HepG2 (cell line): ENCODE results near the gene SCMH1. TPM values are rescaled to one million over a fixed set of nuclear protein-coding genes. Genes with fewer than 3 reads are reported as not detected.

Experiments
- ATAC-seq: fragments of 200-7000 bp; cut with Tn5 transposase; 3 replicates; pipeline ENCODE4 v1.9.1; 2020; ENCODE audit warnings: mild to moderate bottlenecking, moderate library complexity
- BruUV-seq: library from RNA; stranded (reverse); fragments of 400-500 nt; replicated peaks from 2 replicates; lab custom pipeline; 2021; lab: Mats Ljungman, UMichigan
- CTCF ChIA-PET: fragments of 300-600 bp; formaldehyde crosslinking; extraction: SDS; loops from one replicate; lab custom pipeline; 2021; ENCODE audit warnings: low total read pairs, inconsistent platforms, low intra/inter-chr PET ratio; lab: Yijun Ruan, JAX
- POLR2A ChIA-PET: fragments of 350-600 bp; sonication (Branson Sonifier 250); formaldehyde crosslinking; loops from one replicate; lab custom pipeline; 2020; ENCODE audit warnings: antibody characterized with exemption, inconsistent platforms; lab: Yijun Ruan, JAX
- DNase-seq: peaks from one replicate; pipeline ENCODE4 v3.0.0-alpha.2; 2015; ENCODE audit warnings: low spot score
- FAIRE-seq: peaks from 3 replicates; lab custom pipeline; 2011; peaks lifted over from hg19 to GRCh38; lab: Jason Lieb, UNC
- H2AFZ ChIP-seq: one replicate; pipeline ENCODE4 v1.6.1; 2011; ENCODE audit warnings: low read length, inconsistent platforms
- H3K27ac ChIP-seq: fragments of 300-600 bp; 3 replicates; pipeline ENCODE4 v1.8.0; 2011; ENCODE audit warnings: mixed run types, mild to moderate bottlenecking, mixed read lengths, low read length, inconsistent platforms; ENCODE audit not compliant: insufficient read depth; ENCODE audit errors: extremely low read length
- H3K27me3 ChIP-seq, 2 experiments: fragments of 200-600 bp in 1 of 2; 2 replicates in 1 of 2; 3 replicates in 1 of 2; pipeline versions ENCODE4 v1.6.0 to v1.8.0; 2011; ENCODE audit warnings: low read length in 2 of 2, mild to moderate bottlenecking in 2 of 2, moderate library complexity in 2 of 2, inconsistent platforms in 1 of 2; ENCODE audit not compliant: insufficient read depth in 2 of 2, control insufficient read depth in 1 of 2
- H3K36me3 ChIP-seq, 2 experiments: fragments of 200-600 bp in 1 of 2; replicated peaks in 1 of 2; 2 replicates in 1 of 2; 3 replicates in 1 of 2; pipeline versions ENCODE4 v1.5.1 to v1.8.0; 2011; ENCODE audit warnings: low read length in 2 of 2, inconsistent platforms in 1 of 2; ENCODE audit not compliant: insufficient read depth in 2 of 2, control insufficient read depth in 1 of 2
- H3K4me1 ChIP-seq: 2 replicates; pipeline ENCODE4 v1.5.1; 2012; ENCODE audit warnings: low read length, inconsistent platforms; ENCODE audit not compliant: insufficient read depth
- H3K4me2 ChIP-seq: 2 replicates; pipeline ENCODE4 v1.6.0; 2011; ENCODE audit warnings: low read depth, low read length, inconsistent platforms
- H3K4me3 ChIP-seq, 3 experiments: fragments of 200-600 bp in 1 of 3; sonication (generic), shearing (Covaris generic) in 1 of 3; replicated peaks in 1 of 3; 2 replicates each; pipeline ENCODE4 v1.5.1; 2011 to 2016; ENCODE audit warnings: low read length in 3 of 3, inconsistent platforms in 2 of 3, low read depth in 2 of 3, mild to moderate bottlenecking in 2 of 3, control low read depth in 1 of 3, mixed read lengths in 1 of 3; ENCODE audit not compliant: insufficient read depth in 1 of 3
- H3K79me2 ChIP-seq: one replicate; pipeline ENCODE4 v1.6.1; 2011; ENCODE audit warnings: low read length, inconsistent platforms; ENCODE audit not compliant: insufficient read depth
- H3K9ac ChIP-seq: 2 replicates; pipeline ENCODE4 v1.6.0; 2011; ENCODE audit warnings: mild to moderate bottlenecking, low read depth, low read length, inconsistent platforms; ENCODE audit not compliant: insufficient read depth
- H3K9me3 ChIP-seq: 2 replicates; pipeline ENCODE4 v1.5.1; 2012; ENCODE audit warnings: mild to moderate bottlenecking, low read length
- H4K20me1 ChIP-seq: 2 replicates; pipeline ENCODE4 v1.6.0; 2011; ENCODE audit warnings: inconsistent platforms, mild to moderate bottlenecking, low read length, moderate library complexity; ENCODE audit not compliant: insufficient read depth
- MLLT10 ChIP-seq: sonication (generic); formaldehyde crosslinking; IDR thresholded peaks from 2 replicates; pipeline ENCODE4 v1.4.0; 2020; ENCODE audit warnings: missing genetic modification reagents
- PAWR ChIP-seq: sonication (generic); formaldehyde crosslinking; IDR thresholded peaks from 2 replicates; pipeline ENCODE4 v1.4.0; 2020; ENCODE audit warnings: missing genetic modification reagents, mild to moderate bottlenecking, borderline replicate concordance
- SIX4 ChIP-seq: sonication (generic); formaldehyde crosslinking; IDR thresholded peaks from 2 replicates; pipeline ENCODE4 v1.4.0; 2020; ENCODE audit warnings: missing genetic modification reagents
- YEATS4 ChIP-seq: sonication (generic); formaldehyde crosslinking; IDR thresholded peaks from 2 replicates; pipeline ENCODE4 v1.4.0; 2020; ENCODE audit warnings: missing genetic modification reagents, borderline replicate concordance
- ZNF317 ChIP-seq: sonication (generic); formaldehyde crosslinking; IDR thresholded peaks from 2 replicates; pipeline ENCODE4 v1.5.0; 2020; ENCODE audit warnings: mild to moderate bottlenecking, missing genetic modification reagents
- ZNF615 ChIP-seq: sonication (generic); formaldehyde crosslinking; IDR thresholded peaks from 2 replicates; pipeline ENCODE4 v1.5.0; 2020; ENCODE audit warnings: mild to moderate bottlenecking, missing genetic modification reagents, borderline replicate concordance
- WGBS: methylation state at CpG from one replicate; pipeline ENCODE4 v1.1.6; 2017; ENCODE audit warnings: low lambda C conversion rate; 5-methylcytosine and 5-hydroxymethylcytosine counted together
- in situ Hi-C: cut with HindIII; loops from 2 replicates; pipeline ENCODE4 v1.10.0; 2017; ENCODE audit warnings: low pct_unique_long_range_greater_than_20kb; ENCODE audit not compliant: extremely low pct_ligation_motif_present
- intact Hi-C: fragments of 100-400 bp; cut with micrococcal nuclease; formaldehyde crosslinking; loops from one replicate; pipeline ENCODE4 v1.10.0; 2022; ENCODE audit not compliant: unreplicated experiment
- polyA plus RNA-seq, 8 experiments: library from polyadenylated mRNA; depleted of rRNA in 3 of 8; stranded (reverse) in 7 of 8; unstranded in 1 of 8; fragments of >200 nt; fragmentation: Illumina TruSeq in 4 of 8; extraction: Trizol in 4 of 8; gene quantifications; 2 replicates each; pipeline versions ENCODE4 v1.2.1 to v1.2.3, GENCODE V29; 2011 to 2016; ENCODE audit warnings: low read depth in 4 of 8, missing spikeins in 1 of 8, mixed read lengths in 1 of 8; ENCODE audit not compliant: insufficient read depth in 1 of 8
- total RNA-seq, 5 experiments: library from RNA; depleted of rRNA; stranded (reverse); fragments of >200 nt; fragmentation: Illumina TruSeq; extraction: Trizol; gene quantifications; 2 replicates each; pipeline ENCODE4 v1.2.3, GENCODE V29; 2016; ENCODE audit warnings: low read depth in 1 of 5
- TF ChIP-seq, protein P1 (sequence below): sonication (generic); formaldehyde crosslinking; IDR thresholded peaks from 2 replicates; pipeline ENCODE4 v1.4.0; 2020; ENCODE audit warnings: missing genetic modification reagents, borderline replicate concordance
- TF ChIP-seq, protein P2 (sequence below): sonication (generic); formaldehyde crosslinking; IDR thresholded peaks from 2 replicates; pipeline ENCODE4 v1.9.0; 2022; ENCODE audit warnings: low read depth, missing genetic modification reagents

SCMH1 gene
- total and polyA plus RNA-seq, 2 of the 13 experiments (the other 11 are each of a cell fraction or from before 2014, with no cell fraction given) = 41.8 to 52.6 TPM

DNA sequence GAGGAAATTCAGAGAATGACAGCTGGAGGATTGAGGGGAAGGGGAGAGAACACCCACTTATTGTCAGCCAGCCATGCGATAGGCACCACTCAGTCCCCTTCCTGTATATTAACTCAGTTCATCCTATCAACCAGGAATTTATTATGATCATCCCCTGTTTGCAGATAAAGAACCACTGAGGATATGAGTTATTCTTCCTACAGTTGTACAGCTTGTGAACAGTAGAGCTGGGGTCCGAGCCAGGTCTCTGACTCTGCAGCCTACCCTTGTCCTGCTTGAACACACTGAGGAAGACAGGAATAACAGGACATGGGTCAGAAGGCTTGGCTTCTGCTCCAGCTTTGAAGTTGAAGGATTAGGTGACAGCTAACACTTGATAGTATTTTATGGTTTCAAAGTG lies 42.0 kb upstream of the SCMH1 start:
- FAIRE-seq (no peak), ATAC-seq (no peak), DNase-seq (no peak)
- ChIA-PET POLR2A (no interaction called here), CTCF (no interaction called here)
- H2AFZ ChIP-seq = no peak overlapping the region
- H3K27ac ChIP-seq = no peak overlapping the region
- no TSS peak for BruUV-seq
- no peaks in the 10 kb centered on the region for H3K36me3 ChIP-seq
- WGBS = 15% methylated on average over 2 of the region's 2 CpGs
- H3K4me3 ChIP-seq = no peak overlapping the region
- peaks cover under 1% of the 10 kb centered on the region; the same call in 1 of the 2 replicates for H3K4me1 ChIP-seq
- in situ Hi-C loops (loop anchor here (5.0 kb wide), 1 partner anchor 148 kb away; no protein-coding TSS in a partner anchor), intact Hi-C loops (loop anchor here (5.0 kb wide), 1 partner anchor 133 kb away; no protein-coding TSS in a partner anchor)
- no peaks in the 10 kb centered on the region for H3K79me2 ChIP-seq
- TF ChIP-seq YEATS4 (CRISPR knock-in tag) (no peak), SIX4 (CRISPR knock-in tag) (no peak), ZNF317 (CRISPR knock-in tag) (no peak), ZNF615 (CRISPR knock-in tag) (no peak), PAWR (no peak), MLLT10 (CRISPR knock-in tag) (no peak)
- TF ChIP-seq, protein P1, sequence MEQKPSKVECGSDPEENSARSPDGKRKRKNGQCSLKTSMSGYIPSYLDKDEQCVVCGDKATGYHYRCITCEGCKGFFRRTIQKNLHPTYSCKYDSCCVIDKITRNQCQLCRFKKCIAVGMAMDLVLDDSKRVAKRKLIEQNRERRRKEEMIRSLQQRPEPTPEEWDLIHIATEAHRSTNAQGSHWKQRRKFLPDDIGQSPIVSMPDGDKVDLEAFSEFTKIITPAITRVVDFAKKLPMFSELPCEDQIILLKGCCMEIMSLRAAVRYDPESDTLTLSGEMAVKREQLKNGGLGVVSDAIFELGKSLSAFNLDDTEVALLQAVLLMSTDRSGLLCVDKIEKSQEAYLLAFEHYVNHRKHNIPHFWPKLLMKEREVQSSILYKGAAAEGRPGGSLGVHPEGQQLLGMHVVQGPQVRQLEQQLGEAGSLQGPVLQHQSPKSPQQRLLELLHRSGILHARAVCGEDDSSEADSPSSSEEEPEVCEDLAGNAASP (CRISPR knock-in tag) = no peak
- TF ChIP-seq, protein P2, sequence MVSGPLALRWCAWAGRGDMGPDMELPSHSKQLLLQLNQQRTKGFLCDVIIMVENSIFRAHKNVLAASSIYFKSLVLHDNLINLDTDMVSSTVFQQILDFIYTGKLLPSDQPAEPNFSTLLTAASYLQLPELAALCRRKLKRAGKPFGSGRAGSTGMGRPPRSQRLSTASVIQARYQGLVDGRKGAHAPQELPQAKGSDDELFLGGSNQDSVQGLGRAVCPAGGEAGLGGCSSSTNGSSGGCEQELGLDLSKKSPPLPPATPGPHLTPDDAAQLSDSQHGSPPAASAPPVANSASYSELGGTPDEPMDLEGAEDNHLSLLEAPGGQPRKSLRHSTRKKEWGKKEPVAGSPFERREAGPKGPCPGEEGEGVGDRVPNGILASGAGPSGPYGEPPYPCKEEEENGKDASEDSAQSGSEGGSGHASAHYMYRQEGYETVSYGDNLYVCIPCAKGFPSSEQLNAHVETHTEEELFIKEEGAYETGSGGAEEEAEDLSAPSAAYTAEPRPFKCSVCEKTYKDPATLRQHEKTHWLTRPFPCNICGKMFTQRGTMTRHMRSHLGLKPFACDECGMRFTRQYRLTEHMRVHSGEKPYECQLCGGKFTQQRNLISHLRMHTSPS (CRISPR knock-in tag) = no peak
- H3K9me3 ChIP-seq = no peaks in the 10 kb centered on the region
- H3K27me3 ChIP-seq = peaks cover 2 to 22% of the 10 kb centered on the region in 2 experiments; a peak in 2 of 5 replicates
- peaks cover 5% of the 10 kb centered on the region; the same call in 1 of the 2 replicates for H4K20me1 ChIP-seq
- H3K9ac ChIP-seq = no peak overlapping the region
- no peak overlapping the region for H3K4me2 ChIP-seq
